ENCODE measurements around the gene MAPKAP1.

Gene MAPKAP1

DNA sequence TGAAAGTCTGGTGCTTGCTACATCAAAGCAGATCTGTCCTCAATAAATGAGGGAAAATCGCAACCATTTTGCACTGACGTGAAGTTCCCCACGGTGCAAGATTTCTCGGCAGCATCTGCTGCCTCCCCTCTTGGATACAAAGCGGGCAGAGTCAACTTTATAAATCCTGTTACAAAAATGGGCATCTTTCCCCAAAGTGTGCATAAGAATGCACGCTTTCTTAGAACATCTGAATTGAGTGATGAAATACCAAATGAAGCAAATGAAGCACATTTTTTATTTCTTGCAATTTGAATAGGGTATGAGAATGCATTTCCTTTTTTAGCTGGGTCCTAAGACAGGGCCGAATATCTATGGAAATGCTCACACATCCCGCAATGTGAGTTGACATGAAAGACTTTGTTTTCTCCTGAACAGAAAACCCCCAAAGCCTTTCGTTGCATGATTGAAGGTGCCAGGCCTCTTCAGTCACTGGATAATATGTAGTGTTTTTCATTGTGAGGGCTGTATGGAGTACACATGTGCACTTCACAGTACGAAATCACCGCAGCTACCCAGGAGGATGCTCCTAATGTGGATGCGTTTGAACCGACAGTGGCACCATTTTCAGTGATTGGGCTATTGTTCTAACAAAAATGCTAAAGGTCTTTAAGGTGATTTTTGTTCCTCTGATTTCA lies 19.6 kb upstream of the MAPKAP1 start:
- ChIA-PET POLR2A (no interaction called here), CTCF (no interaction called here)
- no peak for DNase-seq (ENCODE audit: extremely low spot score)
- TF ChIP-seq LEF1 (IDR thresholded peaks at IDR 0.05; ENCODE audit: borderline replicate concordance) (no peak), BHLHE40 (IDR thresholded peaks at IDR 0.05; ENCODE audit: borderline replicate concordance) (no peak), ZNF384 (IDR thresholded peaks at IDR 0.05) (no peak)

DNA sequence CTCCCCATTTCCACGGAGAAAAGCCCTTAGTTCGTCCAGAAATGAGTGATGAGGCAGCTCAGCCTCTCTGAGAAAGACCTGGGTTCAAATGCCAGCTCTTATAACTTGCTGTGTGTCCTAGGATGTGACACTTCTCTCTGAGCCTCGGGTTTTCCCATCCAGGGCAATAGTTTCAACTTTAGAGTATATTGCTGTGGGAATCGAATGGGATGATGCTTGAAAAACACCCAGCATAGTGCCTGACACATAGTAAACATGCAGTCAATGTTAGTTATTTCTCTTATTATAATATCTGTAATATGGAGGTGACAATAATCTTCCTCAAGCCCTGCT lies 430 bp upstream of the MAPKAP1 start:
- POLR2A ChIA-PET, result interaction anchor here (0.9 to 1.7 kb wide), 14 partner anchors 10 to 172 kb away, joined by 3 to 10 read pairs (median 4); no protein-coding TSS in a partner anchor
- CTCF ChIA-PET, result no interaction called here
- DNase-seq (ENCODE audit: extremely low spot score), result no peak
- TF ChIP-seq FOXA1 (IDR thresholded peaks at IDR 0.05) (no peak), BHLHE40 (IDR thresholded peaks at IDR 0.05; ENCODE audit: borderline replicate concordance) (no peak), SP1 (IDR thresholded peaks at IDR 0.05) (no peak), NFRKB (IDR thresholded peaks at IDR 0.05) (no peak), FOXK2 (IDR thresholded peaks at IDR 0.05) (no peak), ZNF384 (IDR thresholded peaks at IDR 0.05) (no peak), SUZ12 (IDR thresholded peaks at IDR 0.05) (no peak), ELF4 (IDR thresholded peaks at IDR 0.05) (no peak), LEF1 (IDR thresholded peaks at IDR 0.05; ENCODE audit: borderline replicate concordance) (no peak)
- TF ChIP-seq, protein P1, sequence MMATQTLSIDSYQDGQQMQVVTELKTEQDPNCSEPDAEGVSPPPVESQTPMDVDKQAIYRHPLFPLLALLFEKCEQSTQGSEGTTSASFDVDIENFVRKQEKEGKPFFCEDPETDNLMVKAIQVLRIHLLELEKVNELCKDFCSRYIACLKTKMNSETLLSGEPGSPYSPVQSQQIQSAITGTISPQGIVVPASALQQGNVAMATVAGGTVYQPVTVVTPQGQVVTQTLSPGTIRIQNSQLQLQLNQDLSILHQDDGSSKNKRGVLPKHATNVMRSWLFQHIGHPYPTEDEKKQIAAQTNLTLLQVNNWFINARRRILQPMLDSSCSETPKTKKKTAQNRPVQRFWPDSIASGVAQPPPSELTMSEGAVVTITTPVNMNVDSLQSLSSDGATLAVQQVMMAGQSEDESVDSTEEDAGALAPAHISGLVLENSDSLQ (IDR thresholded peaks at IDR 0.05), result no peak

DNA sequence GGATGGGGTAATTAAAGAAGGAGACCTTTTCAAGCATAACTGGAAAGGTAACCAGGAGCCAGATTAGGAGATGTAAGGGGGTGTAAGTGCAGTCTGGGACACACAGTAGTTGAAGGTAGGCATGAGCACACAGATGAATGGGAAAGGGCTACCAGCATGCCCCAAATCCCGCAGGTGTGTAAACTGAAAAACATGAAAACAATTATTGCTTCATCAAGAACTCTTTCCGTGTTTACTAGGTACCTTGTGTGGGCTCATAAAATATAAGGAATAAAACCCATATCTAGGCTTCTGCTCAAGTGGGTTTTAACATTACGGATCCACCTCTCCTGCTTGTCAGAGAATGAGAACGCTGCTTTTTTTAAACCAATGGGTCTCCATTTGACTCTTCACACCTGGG lies 1.1 kb downstream of the MAPKAP1 start:
- no peak for DNase-seq (ENCODE audit: extremely low spot score)
- POLR2A ChIA-PET, result interaction anchor here (1.1 to 1.7 kb wide), 3 partner anchors 15 to 25 kb away, joined by 3 to 10 read pairs (median 4); no protein-coding TSS in a partner anchor
- TF ChIP-seq L3MBTL2 (conservative IDR thresholded peaks at IDR 0.05) (no peak), FOXM1 (IDR thresholded peaks at IDR 0.05; ENCODE audit: borderline replicate concordance) (no peak), HDGF (IDR thresholded peaks at IDR 0.05; ENCODE audit: borderline replicate concordance) (no peak), SP1 (IDR thresholded peaks at IDR 0.05) (no peak), ZNF384 (IDR thresholded peaks at IDR 0.05) (no peak), BHLHE40 (IDR thresholded peaks at IDR 0.05; ENCODE audit: borderline replicate concordance) (no peak), CTBP1 (IDR thresholded peaks at IDR 0.05; ENCODE audit: borderline replicate concordance) (no peak)
- TF ChIP-seq, protein P1 (IDR thresholded peaks at IDR 0.05), result no peak
- CTCF ChIA-PET, result no interaction called here

DNA sequence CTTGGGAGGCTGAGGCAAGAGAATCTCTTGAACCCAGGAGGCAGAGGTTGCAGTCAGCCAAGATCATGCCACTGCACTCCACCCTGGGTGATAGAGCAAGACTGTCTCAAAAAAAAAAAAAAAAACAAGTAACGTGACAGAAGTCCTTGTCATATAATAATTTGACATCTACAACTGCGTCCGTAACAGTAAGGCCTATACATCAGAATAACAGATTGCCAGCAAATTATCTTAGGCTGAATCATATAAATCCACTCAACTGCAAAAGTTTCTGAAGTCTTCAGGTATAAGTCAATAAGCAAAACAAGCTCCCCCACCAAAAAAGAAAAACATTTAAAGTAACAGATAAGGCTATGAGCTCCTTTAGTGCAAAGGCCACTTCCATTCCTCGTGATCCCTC lies 3.3 kb downstream of the MAPKAP1 start:
- ChIA-PET CTCF (interaction anchor here (0.6 to 1.2 kb wide), 2 partner anchors 12 to 669 kb away, joined by 3 to 4 read pairs; no protein-coding TSS in a partner anchor), POLR2A (no interaction called here)
- DNase-seq (ENCODE audit: extremely low spot score), result no peak
- TF ChIP-seq L3MBTL2 (conservative IDR thresholded peaks at IDR 0.05), result no peak
- no peak for TF ChIP-seq CTBP1 (IDR thresholded peaks at IDR 0.05; ENCODE audit: borderline replicate concordance)
- no peak for TF ChIP-seq FOXA1 (IDR thresholded peaks at IDR 0.05)
- no peak for TF ChIP-seq BHLHE40 (IDR thresholded peaks at IDR 0.05; ENCODE audit: borderline replicate concordance)
- TF ChIP-seq SUZ12 (IDR thresholded peaks at IDR 0.05), result no peak
- no peak for TF ChIP-seq HDGF (IDR thresholded peaks at IDR 0.05; ENCODE audit: borderline replicate concordance)
- no peak for TF ChIP-seq ZNF384 (IDR thresholded peaks at IDR 0.05)
- TF ChIP-seq NFRKB (IDR thresholded peaks at IDR 0.05), result no peak
- no peak for TF ChIP-seq FOXM1 (IDR thresholded peaks at IDR 0.05; ENCODE audit: borderline replicate concordance)
- TF ChIP-seq FOXK2 (IDR thresholded peaks at IDR 0.05), result no peak
- TF ChIP-seq ARNT (IDR thresholded peaks at IDR 0.05), result no peak
- no peak for TF ChIP-seq TARDBP (IDR thresholded peaks at IDR 0.05)
- TF ChIP-seq ELF4 (IDR thresholded peaks at IDR 0.05), result no peak
- no peak for TF ChIP-seq LEF1 (IDR thresholded peaks at IDR 0.05; ENCODE audit: borderline replicate concordance)
- TF ChIP-seq, protein P1 (IDR thresholded peaks at IDR 0.05), result no peak

DNA sequence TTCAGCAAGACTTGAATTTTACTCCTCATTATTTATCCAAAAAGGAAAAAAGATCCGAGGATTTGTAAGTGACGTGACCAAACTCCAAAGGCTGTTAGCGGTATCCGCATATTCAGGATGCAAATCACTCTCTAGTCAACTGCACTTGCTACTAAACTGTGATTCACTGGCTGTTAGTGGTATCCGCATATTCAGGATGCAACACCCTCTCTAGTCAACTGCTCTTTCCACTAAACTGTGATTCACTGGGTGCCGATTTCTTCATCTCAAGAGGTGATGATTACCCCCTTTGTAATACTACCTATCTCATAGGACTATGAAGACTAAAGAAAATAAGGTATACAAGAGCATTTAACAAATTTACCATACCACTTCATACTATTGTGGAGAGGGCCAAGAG lies 5.7 kb downstream of the MAPKAP1 start:
- TF ChIP-seq TARDBP (IDR thresholded peaks at IDR 0.05) (no peak), NFRKB (IDR thresholded peaks at IDR 0.05) (no peak), L3MBTL2 (conservative IDR thresholded peaks at IDR 0.05) (no peak), LEF1 (IDR thresholded peaks at IDR 0.05; ENCODE audit: borderline replicate concordance) (no peak), ARNT (IDR thresholded peaks at IDR 0.05) (no peak), ELF4 (IDR thresholded peaks at IDR 0.05) (no peak), FOXM1 (IDR thresholded peaks at IDR 0.05; ENCODE audit: borderline replicate concordance) (no peak), FOXA1 (IDR thresholded peaks at IDR 0.05) (no peak), CTBP1 (IDR thresholded peaks at IDR 0.05; ENCODE audit: borderline replicate concordance) (no peak), HDGF (IDR thresholded peaks at IDR 0.05; ENCODE audit: borderline replicate concordance) (no peak), SUZ12 (IDR thresholded peaks at IDR 0.05) (no peak), ZNF384 (IDR thresholded peaks at IDR 0.05) (no peak), BHLHE40 (IDR thresholded peaks at IDR 0.05; ENCODE audit: borderline replicate concordance) (no peak), FOXK2 (IDR thresholded peaks at IDR 0.05) (no peak), SP1 (IDR thresholded peaks at IDR 0.05) (no peak)
- TF ChIP-seq, protein P1 (IDR thresholded peaks at IDR 0.05), result no peak
- ChIA-PET POLR2A (no interaction called here), CTCF (no interaction called here)
- no peak for DNase-seq (ENCODE audit: extremely low spot score)

DNA sequence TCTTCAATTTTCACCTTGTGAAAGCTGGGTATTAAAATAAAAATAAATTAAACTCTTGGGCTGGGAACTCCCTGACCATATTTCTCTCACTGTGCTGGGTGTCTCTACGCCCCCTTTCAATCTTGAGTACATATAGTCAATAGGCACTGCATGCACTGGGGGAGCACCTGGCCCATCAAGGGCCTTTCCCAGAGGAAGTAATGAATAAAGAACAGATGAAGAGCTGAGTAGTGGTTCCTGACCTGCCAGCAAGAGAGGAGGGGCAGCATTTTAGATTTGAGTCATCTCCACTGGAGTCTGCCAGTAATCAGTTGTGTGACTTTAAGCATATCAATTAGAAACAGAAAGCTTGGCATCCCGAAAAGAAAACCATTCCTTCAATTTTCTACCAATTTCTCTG lies 6.2 kb downstream of the MAPKAP1 start:
- no peak for DNase-seq (ENCODE audit: extremely low spot score)
- ChIA-PET CTCF (no interaction called here), POLR2A (no interaction called here)
- TF ChIP-seq NFRKB (IDR thresholded peaks at IDR 0.05) (no peak), FOXK2 (IDR thresholded peaks at IDR 0.05) (no peak), BHLHE40 (IDR thresholded peaks at IDR 0.05; ENCODE audit: borderline replicate concordance) (no peak), ELF4 (IDR thresholded peaks at IDR 0.05) (no peak), L3MBTL2 (conservative IDR thresholded peaks at IDR 0.05) (no peak), FOXA1 (IDR thresholded peaks at IDR 0.05) (no peak), ARNT (IDR thresholded peaks at IDR 0.05) (no peak), FOXM1 (IDR thresholded peaks at IDR 0.05; ENCODE audit: borderline replicate concordance) (no peak), HDGF (IDR thresholded peaks at IDR 0.05; ENCODE audit: borderline replicate concordance) (no peak), SP1 (IDR thresholded peaks at IDR 0.05) (no peak), LEF1 (IDR thresholded peaks at IDR 0.05; ENCODE audit: borderline replicate concordance) (no peak), TARDBP (IDR thresholded peaks at IDR 0.05) (no peak), SUZ12 (IDR thresholded peaks at IDR 0.05) (no peak), CTBP1 (IDR thresholded peaks at IDR 0.05; ENCODE audit: borderline replicate concordance) (no peak), ZNF384 (IDR thresholded peaks at IDR 0.05) (no peak)
- TF ChIP-seq, protein P1 (IDR thresholded peaks at IDR 0.05), result no peak

Data from HEK293T (cell line).